ENCODE data around the gene DCLK1.

DCLK1 gene

DNA sequence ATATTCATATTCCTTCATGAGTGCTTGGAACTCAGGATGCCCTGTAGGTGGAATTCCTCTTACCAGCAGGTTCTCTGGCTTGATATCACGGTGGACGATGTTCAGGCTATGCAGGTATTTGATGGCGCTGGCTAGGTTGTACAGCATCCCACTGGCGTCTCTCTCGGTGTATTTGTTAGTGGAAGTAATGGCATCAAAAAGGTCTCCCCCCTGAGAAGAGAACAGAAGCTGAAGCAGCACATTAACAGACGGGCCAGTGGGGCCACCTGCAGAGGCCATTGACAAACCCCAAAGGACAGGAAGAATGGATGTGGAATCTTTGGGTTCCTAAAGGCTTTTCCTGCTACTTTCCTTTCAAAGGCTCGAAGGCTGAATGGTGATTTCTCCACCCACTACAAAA is 308.5 kb downstream of the DCLK1 start:
- POLR2A ChIA-PET (ENCODE audit: low non-redundant PET): no interaction called here
- DNase-seq (ENCODE audit: low spot score): no peak
- TF ChIP-seq, protein P1, sequence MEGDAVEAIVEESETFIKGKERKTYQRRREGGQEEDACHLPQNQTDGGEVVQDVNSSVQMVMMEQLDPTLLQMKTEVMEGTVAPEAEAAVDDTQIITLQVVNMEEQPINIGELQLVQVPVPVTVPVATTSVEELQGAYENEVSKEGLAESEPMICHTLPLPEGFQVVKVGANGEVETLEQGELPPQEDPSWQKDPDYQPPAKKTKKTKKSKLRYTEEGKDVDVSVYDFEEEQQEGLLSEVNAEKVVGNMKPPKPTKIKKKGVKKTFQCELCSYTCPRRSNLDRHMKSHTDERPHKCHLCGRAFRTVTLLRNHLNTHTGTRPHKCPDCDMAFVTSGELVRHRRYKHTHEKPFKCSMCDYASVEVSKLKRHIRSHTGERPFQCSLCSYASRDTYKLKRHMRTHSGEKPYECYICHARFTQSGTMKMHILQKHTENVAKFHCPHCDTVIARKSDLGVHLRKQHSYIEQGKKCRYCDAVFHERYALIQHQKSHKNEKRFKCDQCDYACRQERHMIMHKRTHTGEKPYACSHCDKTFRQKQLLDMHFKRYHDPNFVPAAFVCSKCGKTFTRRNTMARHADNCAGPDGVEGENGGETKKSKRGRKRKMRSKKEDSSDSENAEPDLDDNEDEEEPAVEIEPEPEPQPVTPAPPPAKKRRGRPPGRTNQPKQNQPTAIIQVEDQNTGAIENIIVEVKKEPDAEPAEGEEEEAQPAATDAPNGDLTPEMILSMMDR (conservative IDR thresholded peaks at IDR 0.05; ENCODE audit: low read depth): no peak
- H3K27ac ChIP-seq: no peak overlapping the region
- CTCF ChIA-PET: no interaction called here

DNA sequence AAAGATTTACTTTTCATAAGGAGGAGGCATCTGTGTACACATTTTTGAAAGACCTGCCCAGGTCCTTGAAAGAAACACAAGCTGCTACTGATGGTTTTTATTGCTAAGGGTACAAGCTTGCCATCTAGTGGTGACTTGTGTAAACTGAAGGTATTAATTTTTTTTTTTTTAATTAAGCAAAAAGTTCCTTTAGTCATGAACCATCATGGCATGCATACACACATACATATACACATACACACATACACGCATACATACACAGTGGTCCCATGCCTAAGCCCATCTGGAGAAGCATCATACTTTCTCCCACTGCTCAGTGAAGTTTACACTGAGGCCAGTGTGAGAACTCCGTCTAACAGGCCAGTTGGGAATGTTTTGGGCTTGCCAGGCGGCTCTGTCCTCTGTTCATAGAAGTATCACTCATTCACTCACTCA is 312.5 kb downstream of the DCLK1 start:
- no peak overlapping the region for H3K27ac ChIP-seq
- TF ChIP-seq, protein P1 (conservative IDR thresholded peaks at IDR 0.05; ENCODE audit: low read depth): peak; percentile 69
- peak; percentile 21 for DNase-seq (ENCODE audit: low spot score)
- CTCF ChIA-PET: interaction anchor here (0.6 to 1.0 kb wide), 17 partner anchors 9 to 1307 kb away, joined by 3 to 6 read pairs (median 3); no protein-coding TSS in a partner anchor
- POLR2A ChIA-PET (ENCODE audit: low non-redundant PET): no interaction called here

DNA sequence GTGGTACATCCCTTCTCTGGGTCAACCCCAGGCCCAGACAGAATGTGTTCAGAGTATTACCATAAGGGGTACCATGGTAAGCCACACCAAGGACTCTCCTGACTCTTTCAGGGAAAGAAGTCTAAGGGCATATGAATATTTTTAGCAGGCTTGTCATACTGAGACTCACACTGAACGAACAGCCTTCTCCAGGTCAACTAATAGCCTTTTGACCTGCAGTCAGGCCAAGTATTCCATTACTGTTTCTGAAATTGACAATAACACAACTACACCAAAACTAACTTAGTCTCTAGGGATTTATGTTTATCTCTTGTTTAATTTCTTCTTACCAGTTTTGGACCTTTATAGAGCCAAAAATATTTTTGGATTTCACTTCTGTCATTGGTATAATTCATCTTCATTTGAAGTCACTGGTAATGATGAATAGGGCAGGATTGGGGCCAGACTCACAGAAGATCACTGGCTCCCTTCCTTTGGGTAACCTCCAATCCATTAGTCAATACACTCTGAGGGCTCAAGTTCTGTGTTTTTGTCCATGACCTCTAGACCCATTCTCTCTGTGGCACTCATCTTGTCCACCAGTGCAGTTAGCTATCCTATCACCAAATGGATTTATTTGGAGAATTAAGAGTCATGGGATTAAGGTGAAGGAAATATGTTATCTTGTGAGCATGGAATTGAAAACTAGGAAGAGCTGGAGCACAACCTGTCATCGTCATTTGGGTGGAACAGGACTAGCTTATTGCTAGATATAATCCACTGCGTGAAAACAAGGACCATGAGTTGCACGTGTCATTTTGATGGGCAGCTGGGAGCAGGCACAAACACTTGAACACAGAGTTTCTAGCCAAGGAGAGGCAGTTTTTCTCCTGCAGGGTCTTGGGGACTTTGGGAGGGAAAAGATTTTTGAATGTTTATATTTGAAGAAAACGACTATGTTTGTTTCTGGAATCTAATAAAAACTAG is 313.3 kb downstream of the DCLK1 start:
- TF ChIP-seq, protein P1 (conservative IDR thresholded peaks at IDR 0.05; ENCODE audit: low read depth): no peak
- ChIA-PET POLR2A (ENCODE audit: low non-redundant PET) (no interaction called here), CTCF (interaction anchor here (0.6 to 1.0 kb wide), 18 partner anchors 8 to 1306 kb away, joined by 3 to 6 read pairs (median 3); no protein-coding TSS in a partner anchor)
- no peak for DNase-seq (ENCODE audit: low spot score)
- no peak overlapping the region for H3K27ac ChIP-seq

DNA sequence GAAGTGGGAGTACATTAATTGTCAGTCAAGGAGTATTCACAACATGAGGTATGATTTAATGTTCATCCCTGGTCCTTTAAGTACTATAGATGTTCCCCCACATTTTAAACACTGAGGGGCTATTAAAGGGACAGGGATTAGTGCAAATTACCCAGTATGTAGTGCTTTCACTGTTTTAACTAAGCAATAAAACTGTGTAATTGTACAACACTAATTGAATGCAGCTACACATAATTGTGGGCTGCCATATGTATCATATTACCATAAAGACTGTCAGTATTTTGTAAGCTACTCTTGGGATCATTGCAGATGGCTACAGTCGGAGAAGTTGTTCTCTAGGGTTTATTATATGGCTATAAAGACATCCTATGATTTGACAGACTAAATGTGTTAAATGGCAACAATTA is 316.6 kb downstream of the DCLK1 start:
- DNase-seq (ENCODE audit: low spot score): no peak
- TF ChIP-seq, protein P1 (conservative IDR thresholded peaks at IDR 0.05; ENCODE audit: low read depth): no peak
- no peak overlapping the region for H3K27ac ChIP-seq
- ChIA-PET POLR2A (ENCODE audit: low non-redundant PET) (no interaction called here), CTCF (no interaction called here)

DNA sequence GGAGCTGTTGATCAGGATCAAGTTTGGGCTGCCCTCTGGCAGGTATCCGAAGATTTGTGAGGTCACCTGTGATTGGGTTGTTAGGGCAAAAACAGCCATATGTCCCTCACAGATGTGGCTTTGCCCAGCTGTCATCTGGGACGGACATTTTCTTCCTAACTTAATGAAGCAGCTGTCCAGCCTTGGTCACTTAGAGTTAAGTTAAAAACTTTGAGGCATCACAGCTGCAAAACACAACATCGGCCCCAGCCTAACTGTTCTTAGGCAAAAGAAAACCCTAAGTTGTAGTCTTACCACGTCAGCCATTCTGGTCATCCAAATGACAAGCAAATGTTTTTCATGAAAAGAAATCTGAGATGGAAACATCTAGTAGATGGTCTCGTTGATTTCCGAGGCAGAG is 318.4 kb downstream of the DCLK1 start:
- DNase-seq (ENCODE audit: low spot score): no peak
- POLR2A ChIA-PET (ENCODE audit: low non-redundant PET): interaction anchor here (0.6 kb wide), 1 partner anchor 181 kb away, joined by 4 read pairs; no protein-coding TSS in a partner anchor
- TF ChIP-seq, protein P1 (conservative IDR thresholded peaks at IDR 0.05; ENCODE audit: low read depth): no peak

DNA sequence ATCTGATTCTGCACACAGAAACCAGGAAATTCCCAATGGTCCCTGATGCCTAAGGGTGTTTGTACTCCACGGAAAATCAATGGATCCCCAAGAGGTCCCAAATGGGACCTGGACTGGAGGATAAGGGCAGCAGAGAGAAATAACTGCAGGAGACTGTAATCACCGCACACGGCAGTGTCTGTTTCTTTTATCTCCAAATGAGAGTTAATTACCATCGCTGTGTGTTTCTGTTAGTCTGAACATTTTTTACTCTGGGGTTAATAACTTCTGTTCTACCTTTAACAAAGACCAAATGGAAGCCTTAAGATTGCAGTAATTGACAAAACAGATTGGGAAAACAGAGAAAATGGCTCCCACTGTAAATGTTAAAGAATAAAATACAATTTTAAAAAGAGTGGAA is 320.9 kb downstream of the DCLK1 start:
- CTCF ChIA-PET: interaction anchor here (0.7 kb wide), 1 partner anchor 8 kb away, joined by 3 read pairs; no protein-coding TSS in a partner anchor
- TF ChIP-seq, protein P1 (conservative IDR thresholded peaks at IDR 0.05; ENCODE audit: low read depth): no peak
- no peak for DNase-seq (ENCODE audit: low spot score)
- POLR2A ChIA-PET (ENCODE audit: low non-redundant PET): no interaction called here
- H3K27ac ChIP-seq: no peak overlapping the region

More for the DNA sequence above, 318.4 kb downstream of the DCLK1 start:
- CTCF ChIA-PET: interaction anchor here (0.5 kb wide), 1 partner anchor 253 kb away, joined by 5 read pairs; no protein-coding TSS in a partner anchor
- H3K27ac ChIP-seq: no peak overlapping the region

All from RWPE1 (cell line).